ENCODE data around the gene QTRT2.

GRCh38 chr3:114103181-114103580 is 46.6 kb downstream of the QTRT2 start:
- TF ChIP-seq POLR2A (IDR thresholded peaks at IDR 0.05), result no peak
- no peak for TF ChIP-seq CTCF (IDR thresholded peaks at IDR 0.05 in 8 of 11, conservative IDR thresholded peaks at IDR 0.05 in 3 of 11)

All from spleen (tissue), 7 donors.